Measurements from ENCODE around the gene SP7.
"Not testable (repeated sequence)": the region's sequence is repeated elsewhere in the genome, so short reads cannot be mapped to it uniquely, and the experiment has no call there.

The SP7 gene

DNA sequence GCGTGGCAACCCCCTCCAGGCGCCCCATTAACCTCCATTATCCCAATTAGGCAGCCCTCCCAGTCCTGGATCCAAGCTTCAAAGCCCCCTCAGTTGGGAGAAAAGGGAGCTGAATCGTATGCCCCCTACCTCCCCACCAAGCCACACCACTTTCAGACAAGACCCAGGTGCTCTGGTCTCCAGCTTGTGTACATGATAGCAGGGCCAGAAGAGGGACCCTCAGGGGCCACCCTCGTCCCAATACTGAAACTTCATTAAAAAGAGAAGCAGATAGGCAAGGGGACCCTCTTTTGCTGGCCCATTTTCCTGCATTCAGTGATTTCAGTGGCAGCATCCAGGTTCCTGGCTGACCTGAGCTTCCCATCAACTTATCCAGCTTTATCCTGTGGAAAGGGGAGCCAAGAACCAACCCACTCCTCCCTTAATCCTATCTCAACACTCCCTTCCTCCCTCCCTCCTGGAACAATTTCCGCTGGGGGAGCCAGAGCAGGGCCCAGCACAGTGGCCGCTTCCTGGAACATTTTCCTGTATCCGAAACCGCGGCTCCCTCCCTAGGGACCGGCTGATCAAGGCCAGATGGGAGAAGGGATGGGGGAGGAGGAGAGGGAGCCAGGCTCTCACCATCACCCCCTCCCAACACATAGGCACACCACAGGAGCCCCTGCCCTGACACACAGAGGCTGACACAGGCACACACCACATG lies 9.5 kb upstream of the SP7 start:
- DNase-seq: no peak

DNA sequence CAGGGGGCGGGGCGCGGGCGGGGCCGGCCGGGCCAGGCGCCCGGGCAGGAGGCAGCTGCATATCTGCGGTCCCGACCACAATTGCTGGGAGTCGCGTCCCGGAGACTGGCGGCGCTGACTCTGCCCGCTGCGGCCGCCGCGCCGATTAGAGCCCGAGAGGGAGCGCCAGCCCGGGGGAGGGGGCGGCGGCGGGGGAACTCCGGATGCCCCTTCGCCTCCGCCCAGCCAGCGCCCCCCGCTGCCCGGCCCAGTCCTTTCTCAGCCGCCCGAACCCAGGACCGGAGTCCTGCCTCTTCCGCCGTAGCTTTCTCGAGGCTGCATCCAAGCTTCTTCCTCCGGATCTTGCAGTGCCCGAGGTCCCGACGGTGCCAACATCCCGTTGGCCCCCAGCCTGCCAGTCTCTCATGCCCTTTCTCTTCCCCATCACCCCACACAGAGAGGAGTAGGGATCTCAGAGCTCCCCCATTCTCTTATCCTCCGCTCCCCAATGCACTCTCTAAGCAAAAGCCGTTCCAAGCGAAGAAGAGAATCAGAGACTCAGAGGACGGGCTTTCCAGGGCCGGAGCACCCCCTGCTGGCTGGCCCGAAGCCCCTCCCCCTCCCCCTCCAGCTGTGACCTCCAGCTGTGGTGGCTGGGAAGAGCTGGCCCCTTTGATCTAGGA lies 8.8 kb upstream of the SP7 start:
- peak; percentile 79 for DNase-seq

DNA sequence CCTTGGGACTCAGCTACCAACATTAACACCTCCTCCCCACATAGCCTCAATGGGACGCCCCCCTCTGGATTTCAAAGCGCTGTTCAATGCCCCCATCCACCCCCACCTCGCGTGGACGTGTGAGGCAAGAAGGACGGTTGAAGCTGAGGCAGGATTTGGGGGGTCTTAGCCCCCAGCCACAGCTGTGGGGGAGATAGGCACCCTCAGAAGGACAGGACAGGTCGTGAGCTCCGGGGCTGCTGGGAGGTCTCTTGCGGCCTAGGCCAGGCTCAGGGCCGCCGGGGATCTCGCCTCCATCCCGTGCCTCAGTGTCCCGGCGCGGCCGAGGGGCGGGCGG lies 8.3 kb upstream of the SP7 start:
- DNase-seq: no peak

DNA sequence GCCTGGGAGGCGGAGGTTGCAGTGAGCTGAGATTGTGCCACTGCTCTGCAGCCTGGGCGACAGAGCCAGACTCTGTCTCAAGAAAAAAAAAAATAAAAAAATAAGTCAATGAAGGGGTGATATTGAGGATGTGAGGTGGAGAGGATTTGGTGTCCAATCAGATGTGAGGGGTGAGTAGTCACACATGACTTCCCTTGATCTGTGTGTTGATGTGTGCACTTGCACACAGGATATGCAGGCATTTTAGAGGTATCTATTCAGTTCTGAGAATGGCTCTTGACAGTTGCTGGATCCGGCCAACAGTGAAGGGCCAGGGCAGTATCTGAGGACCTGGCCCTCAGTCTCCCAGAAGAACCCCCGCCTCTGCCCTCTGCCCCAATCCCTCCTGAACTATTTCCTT lies 7.8 kb upstream of the SP7 start:
- DNase-seq: no peak

DNA sequence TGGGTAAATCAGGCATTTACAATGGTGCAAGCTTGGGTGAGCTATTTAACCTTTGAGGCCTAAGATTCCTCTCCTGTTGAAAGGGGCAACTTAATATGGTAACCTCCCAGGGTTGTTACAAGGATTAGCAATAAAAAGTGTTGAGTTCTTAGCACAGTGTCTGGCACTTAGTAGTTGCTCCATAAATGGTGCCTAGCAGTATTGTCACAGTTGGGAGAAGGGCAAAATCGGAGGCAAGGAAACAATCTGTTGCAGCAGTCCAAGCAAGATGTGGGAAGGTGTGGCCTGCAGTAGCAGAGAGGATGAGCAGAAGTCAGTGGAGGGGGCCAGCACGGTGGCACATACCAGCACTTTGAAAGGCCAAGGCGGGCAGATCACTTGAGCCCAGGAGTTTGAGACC lies 7.3 kb upstream of the SP7 start:
- DNase-seq: no peak

DNA sequence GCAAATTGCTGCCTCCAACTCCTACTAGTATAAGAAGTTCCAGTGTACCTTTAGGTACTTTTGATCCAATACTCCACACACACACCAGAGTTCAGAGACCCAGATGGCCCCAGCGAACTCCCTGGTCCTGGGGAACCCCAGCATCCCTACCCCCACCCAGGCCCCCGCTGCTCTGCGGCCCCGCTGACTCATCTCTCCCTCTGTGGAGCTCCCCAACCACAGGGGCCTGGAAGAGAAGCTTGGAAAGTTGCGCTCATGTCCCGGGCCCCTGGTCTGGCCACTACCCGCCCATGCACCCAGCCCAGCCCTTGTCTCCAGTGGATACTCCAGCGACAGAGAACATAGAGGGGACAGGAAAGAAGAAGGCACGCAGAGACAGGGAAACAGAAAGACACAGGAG lies 4.2 kb upstream of the SP7 start:
- DNase-seq: no peak

DNA sequence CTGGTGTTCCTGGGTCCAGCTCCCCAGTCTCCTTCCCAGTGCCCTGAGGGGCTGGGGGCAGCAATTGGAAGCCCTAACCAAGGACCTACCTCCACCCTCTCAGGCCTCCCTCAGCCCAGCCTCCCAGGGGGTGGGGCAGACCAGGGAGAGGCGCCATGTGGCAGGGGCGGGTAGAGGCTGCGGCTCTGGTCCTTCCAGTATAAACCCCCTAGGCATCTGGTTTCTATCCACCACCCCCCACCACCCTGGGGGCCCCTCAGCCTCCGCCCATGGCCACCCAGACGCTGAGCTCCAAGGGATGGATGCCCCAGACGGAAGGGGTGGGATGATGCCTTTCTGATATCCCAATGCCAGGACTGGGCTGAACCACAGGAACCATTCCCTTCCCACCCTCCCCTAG lies 2.8 kb upstream of the SP7 start:
- no peak for DNase-seq

DNA sequence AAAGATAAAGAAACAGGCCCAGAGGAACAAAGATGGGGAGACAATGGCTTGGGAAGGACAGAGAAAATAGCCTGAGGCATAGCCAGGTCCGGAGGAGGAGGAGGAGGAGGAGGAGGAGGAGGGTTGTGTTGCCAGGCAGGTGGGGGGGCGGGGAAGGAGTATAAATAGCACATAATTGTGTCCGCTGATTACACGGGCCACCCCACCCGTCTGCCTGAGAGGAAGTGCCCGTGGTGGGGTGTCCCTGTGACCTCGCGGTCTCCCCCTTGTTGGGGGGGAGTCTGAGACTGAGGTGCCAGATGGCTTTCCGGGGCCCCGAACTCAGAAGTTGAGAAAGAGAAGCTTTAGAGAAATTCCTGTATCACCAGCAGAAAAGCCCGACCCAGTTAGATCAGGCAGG lies 1.9 kb upstream of the SP7 start:
- no peak for DNase-seq

DNA sequence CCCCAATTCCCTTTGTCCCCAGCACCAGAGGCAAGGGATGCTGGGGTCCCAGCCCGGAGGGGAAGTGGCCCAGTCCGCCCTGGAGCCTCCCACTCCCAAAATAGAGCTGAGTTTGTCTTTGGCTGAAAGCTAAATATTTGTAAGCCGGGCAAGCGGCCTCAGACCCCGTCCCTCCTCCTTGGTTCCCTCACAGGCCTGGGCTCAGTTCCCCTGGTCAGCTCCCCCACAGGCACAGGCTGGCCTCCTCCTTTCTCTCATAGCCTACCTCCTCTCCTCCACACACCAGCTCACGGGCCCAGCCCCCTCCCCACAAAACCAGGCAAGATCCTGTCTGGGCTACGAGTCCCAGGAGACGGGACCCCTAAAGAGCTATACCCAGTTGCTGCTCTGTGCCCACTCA lies 1.3 kb downstream of the SP7 start:
- DNase-seq: no peak

DNA sequence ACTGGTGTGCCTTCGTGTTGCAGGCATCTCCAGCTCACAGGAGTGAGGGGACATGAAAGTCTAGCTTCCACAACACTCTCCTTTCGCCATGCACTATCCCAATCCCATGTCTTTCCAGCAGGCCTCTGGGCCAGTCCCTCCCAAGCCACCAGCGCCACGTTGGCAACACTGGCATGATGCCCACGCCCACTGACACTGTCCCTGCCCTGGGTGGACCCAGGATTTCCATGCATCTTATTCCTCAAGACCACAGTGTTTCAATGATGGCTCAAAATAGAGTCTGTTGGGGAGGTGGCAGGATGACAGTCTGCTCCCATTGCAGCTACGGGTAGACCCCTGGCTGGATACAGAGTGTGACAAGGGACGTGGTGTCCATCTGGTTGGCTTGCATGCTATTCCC lies 2.3 kb downstream of the SP7 start:
- DNase-seq: no peak

DNA sequence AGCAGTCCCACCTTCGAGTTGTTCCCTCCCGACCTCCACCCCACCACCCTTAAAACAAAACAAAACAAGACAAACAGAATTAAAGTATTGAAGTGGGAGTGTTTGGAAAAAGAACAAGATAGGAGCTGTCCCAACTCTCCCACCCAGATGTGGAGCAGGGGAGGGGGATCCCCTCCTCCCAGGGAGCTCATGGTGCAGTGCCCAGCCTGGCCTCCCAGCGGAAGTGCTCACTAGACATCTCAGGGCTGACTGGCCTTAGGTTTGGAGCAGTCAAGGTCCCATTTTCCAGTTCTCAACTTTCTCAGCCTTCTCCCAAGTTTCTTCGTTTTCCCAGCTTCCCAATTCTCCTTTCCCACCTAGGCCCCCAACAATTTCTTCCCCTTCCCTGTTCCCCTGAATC lies 2.9 kb downstream of the SP7 start:
- no peak for DNase-seq

DNA sequence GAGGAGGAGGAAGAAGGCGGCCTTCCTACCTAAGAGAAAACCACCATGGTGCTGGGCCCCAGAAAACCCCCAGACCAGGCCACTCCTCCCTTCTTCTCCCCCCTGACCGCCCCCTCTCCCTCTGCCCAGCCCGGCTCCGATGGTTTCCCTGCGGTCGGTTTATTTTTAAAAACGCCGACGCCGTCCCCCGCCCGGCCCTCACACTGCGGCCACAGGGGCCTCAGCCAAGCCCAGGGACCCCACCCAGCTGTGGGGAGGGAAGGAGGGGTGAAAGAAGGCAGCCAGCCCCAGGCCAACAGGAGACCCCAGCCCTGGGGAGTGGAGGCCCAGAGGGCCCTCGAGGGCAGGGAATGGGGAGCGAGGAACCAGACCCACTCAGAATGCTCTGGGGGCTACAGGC lies 3.4 kb downstream of the SP7 start:
- no peak for DNase-seq

DNA sequence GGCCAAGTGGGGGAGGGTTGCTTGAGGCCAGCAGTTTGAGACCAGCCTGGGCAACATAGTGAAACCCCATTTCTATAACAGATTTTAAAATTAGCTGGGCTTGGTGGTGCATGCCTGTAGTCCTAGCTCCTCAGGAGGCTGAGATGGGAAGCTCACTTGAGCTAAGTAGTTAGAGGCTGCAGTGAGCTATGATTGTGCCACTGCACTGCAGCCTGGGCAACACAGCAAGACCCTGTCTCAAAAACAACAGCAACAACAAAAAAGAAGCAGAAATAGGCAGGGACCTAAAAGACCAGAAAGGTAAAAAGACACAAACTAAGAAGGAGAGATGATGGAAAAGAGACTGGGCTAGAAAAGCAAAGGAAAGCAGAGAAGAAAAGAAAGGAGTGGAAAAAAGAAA lies 3.8 kb downstream of the SP7 start:
- DNase-seq: not testable (repeated sequence)

DNA sequence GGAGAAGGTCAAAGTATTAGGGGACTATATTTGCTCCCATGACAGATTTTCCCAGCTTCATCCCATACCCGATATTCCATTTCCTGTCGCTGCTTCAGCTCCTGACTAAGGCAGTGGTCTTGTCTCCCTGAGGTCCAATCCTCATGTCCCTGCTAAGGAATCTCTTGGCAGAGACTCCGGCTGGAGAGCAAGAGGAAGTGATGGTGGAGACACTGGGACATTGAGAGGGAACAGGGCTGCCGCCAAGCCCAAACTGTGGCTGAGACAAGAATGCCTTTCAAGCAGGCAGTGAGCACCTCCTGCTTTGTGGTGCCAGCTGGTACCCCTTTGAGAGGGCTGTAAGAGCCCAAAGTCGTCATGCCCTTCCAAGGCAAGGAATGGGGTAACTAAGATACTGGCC lies 5.5 kb downstream of the SP7 start:
- DNase-seq: no peak

DNA sequence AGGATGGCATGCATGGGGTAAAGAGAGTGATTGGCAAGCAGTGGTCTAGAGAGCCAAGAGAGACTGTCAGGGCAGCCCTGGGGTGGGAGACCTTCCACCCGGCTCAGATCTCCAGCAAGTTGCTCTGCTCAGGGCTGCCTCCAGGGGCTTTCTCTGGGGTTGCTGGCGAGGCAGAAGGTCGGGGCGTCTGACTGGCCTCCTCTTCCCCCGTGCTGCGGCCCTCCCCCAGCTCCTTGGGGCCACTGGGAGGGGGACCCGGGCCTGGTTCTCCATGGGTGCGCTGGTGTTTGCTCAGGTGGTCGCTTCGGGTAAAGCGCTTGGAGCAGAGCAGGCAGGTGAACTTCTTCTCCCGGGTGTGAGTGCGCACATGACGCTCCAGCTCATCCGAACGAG lies 8.1 kb downstream of the SP7 start:
- no peak for DNase-seq

DNA sequence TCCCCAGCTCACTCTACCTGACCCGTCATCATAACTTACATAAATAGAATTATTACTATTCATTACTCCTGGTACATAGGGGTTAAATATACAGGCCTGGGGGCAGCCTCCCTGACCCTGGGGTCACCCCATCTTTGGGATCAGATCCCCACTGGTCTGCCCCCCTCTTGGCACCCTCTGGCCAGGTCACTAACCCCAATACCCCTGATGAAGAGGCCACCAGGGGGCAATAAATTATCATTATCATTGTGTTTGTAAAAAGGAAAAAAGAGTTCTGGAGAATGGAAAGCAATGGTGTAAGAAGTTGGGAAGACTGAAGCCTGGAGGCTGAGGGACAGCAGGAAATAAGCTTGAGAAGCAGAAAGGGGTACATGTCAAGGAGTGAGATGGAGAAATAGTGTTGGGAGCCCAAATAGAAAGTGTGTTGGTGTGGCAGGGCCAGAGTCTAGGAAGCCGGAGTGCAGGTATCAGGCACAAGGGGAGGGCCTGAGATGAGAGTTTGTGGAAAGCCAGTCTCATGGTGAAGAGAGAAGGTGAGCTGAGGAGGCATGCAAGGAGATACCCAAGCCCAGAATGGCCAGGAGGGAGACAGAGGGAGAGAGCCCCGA lies 8.6 kb downstream of the SP7 start:
- DNase-seq: peak; percentile 30

DNA sequence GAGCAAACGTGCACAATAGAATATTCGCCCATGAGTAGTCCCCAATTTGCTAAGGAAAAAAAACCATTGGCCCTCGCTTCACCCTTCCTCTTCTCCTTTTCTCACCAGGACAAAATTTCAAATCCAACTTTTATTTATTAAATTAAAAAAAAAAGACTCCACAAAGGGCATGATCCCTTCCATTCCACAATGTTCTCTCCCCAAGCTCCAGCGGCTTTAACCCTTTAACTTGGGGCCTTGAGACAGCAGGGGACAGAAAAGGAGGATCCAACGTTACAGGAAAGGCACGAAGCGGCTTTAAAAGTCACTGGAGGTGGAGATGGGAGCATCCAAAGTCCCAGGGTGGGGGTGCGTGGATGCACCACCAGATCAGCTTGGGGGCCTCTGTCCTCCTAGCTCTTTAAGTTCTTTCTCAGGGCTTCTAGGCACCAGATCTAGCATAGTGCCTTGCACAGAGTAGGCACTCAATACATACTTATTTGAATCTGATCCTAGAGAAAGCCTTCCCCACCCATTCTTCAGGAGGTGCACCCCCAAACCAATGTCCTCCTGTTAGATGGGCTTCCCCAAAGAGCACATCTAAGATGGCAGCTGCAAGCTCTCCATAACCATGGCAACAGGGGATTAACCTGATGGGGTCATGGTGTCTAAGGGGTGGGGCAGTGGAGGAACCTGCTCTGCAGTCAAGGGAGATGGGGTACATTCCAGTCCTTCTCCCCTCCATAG lies 9.5 kb downstream of the SP7 start:
- DNase-seq: no peak

DNA sequence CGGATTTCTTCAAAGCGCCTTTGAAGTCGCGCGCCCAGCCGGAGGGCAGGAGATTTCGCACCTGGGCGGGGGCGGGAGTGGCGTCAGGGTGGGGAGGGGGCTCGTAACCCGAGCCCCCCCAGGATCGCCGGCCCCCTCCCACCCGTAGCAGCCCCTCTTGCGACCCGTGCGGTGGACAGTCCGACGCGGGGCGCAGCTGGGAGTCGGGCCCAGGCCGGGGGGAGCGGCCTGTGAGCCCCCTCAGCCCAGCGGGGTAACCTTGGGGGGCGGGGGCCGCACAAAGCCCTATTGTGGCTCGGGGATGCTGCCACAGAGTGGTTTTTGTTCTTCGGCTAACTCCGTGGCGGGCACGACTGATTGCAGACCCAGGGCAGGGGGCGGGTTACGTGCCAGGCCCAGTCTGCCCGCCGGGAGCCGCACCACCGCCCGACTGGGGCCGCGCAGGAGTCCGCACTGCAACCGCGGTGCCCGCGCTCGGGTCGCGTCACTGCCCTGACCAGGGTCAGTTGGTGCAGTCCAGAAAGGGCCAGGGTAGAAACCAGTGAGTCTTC lies 10.6 kb downstream of the SP7 start:
- DNase-seq: no peak

DNA sequence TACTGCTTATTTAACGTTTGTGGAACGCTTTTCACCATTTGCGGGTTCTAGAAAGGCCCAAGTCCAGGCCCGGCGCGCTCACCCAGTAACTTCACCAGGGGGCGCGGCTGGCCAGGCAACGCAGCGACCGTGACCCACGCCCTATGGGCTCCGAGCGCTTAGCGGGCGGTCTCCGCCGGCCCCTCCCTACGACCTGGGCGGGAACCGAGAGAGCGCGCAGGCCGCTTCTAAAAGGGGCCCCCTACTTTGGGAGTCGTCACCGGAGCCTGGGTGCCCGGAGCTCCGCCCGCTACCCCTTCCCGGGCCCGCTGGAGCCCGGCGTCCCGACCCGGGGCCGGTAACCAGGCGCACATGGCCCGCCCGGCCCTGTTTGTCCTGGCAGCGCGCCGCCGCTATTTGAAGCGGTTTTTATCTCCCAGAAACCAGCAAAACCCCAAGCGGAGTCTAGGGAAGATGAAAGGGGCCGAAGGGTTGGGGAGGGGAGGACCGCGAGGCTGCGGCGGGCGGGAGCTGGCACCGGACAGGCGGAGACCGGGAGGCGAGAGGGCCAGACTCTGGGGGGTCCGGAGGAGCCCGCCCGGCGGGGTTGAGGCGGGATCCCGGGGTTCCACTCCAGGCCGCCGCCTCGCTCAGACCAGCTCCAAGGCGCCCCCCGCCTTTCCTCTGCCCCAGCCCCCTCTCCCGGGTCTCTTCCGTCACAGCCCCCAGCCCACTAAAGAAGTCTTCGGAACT lies 11.2 kb downstream of the SP7 start:
- DNase-seq: peak; percentile 94

DNA sequence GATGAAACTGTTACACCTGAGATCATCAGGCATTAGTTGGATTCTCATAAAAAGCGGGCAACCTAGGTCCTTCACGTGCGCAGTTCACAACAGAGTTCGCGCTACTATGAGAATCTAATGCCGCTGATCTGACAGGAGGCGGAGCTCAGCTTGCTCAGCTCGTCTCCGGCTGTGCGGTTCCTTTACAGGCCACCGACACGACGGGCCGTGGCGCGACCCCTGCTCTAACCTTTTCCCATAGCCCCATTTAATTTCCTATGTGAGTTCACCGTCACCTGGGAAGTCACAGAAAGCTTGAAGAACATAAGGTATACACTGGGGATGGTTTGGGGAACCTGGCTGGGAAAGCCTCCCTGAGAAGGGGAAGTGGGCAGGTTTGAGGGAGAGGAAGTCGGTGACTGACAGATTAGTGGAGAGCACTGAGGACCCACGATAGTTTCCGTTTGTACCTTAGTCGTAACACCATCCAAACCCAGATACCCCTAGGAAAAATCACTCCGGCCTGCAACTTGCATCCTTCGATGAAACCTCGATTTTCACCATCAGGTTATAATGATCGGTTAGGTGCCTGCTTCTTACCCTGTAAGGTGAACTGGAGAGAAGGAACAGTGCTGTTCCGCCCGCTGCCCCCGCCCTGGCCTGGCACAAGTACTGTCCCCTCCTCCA lies 11.9 kb downstream of the SP7 start:
- no peak for DNase-seq

DNA sequence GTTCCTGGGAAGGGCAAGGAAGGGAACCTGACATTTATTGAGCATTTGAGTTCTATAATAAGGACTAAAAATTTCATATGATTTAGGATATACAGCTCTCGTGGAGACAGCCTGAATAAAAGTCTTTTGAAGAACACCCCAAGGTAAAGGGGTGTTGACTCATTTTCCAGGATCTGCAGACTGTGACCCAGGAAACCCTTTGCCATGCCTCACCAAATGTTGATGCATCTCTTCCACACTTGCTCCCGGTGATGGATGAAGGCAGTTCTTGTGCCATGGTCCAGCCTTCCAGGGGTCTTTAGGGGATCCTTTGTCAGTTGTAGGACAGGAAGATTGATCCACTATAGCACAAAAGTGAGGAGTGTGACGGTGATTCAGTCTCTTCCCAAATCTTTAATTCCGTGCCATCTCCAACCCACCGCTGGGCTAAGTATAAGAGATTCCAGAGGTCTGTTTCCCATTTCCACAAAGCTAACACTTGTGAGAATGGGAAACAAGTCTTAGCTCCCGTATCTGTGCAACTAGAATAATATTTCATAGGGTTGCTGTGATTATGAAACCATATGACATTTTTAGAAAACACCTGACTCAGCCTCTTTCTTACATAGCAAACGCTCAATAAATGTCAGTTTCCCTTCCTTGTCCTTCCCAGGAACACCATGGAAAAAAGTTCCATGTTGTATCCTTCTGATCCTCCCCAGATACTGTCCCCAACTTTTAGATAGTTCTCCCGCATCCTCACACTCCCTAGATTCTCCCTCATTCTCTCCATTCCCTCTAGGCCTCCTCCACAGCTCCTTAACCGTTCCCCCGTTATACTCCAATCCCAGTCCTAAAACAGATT lies 15.6 kb downstream of the SP7 start:
- no peak for DNase-seq

DNA sequence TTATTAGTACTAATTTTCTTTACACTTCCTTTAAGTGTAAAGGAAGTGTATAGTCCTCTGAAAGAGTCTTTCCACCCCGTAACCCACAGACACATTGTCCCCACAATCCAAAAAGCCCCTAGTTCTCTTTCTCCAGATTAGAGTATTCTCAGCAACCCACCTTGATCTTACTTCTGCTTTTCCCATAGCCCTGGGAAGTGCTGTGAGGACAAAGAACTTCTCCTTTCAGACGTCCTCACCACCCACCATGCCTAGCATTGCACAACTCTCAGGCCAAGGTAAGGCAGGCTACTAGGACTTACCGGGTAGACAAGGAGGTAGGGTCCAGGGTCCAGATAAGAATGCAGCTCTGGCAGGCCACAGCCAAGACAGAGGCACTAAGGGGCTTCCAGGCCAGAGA lies 22.2 kb downstream of the SP7 start:
- DNase-seq: no peak

Data from HCEC 1CT (cell line).